Measurements from ENCODE around the gene PPP2R5E. TPM values are rescaled to one million over a fixed set of nuclear protein-coding genes. Genes with fewer than 3 reads are reported as not detected.

Gene PPP2R5E
- total and polyA plus RNA-seq, 10 of the 15 experiments (the other 5 are each of a cell fraction or from before 2014, with no cell fraction given), result 11.4 to 56.2 (median 22.7) TPM

DNA sequence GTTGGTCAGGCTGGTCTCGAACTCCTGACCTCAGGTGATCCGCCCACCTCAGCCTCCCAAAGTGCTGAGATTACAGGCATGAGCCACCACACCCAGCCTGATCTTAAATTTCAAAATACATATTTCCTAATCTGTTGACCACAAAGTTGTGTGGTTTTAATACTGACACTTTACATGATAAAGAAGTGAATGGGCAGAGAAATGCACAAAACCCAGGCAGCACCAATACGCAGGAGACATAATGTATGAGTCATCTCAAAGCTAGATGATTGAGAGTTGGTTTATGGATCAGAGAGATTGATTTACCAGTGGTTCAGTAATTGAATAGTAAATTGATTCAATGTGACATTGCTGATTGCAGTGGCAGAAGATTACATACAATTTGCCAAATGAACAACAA is 19.2 kb upstream of the PPP2R5E start:
- POLR2A ChIA-PET, result interaction anchor here (0.6 kb wide), 1 partner anchor 12 kb away, joined by 3 read pairs; no protein-coding TSS in a partner anchor
- RAD21 ChIA-PET (ENCODE audit: unreplicated experiment), result no interaction called here
- WGBS (ENCODE audit: insufficient coverage, insufficient replicate concordance, low lambda C conversion rate, missing lambda C conversion rate), result 41% methylated on average over 3 of the region's 3 CpGs

More for the DNA sequence above, 19.2 kb upstream of the PPP2R5E start:
- Histone ChIP-seq H3K36me3 (ENCODE audit: control insufficient read depth in 2 of 2, insufficient read depth in 2 of 2, low read length in 1 of 2) (no peaks in the 10 kb centered on the region), H3K27ac (ENCODE audit: control insufficient read depth, insufficient read depth) (no peak overlapping the region), H3K4me1 (ENCODE audit: control insufficient read depth, insufficient read depth, low read length) (no peaks in the 10 kb centered on the region), H2AFZ (ENCODE audit: control insufficient read depth, low read depth, low read length) (no peak overlapping the region), H3K79me2 (ENCODE audit: control insufficient read depth, insufficient read depth, low read length) (no peaks in the 10 kb centered on the region), H3K27me3 (replicated peaks in 1 of 2; ENCODE audit: control insufficient read depth in 2 of 2, insufficient read depth in 2 of 2, low read length in 1 of 2) (no peaks in the 10 kb centered on the region), H4K20me1 (ENCODE audit: control insufficient read depth, insufficient read depth) (no peaks in the 10 kb centered on the region), H3K4me3 (no peak overlapping the region), H3K9me3 (replicated peaks; ENCODE audit: control insufficient read depth, insufficient read depth, low read length) (no peaks in the 10 kb centered on the region; the same call in 2 of the 3 replicates), H3K4me2 (ENCODE audit: control insufficient read depth, insufficient read depth) (no peak overlapping the region), H3K9ac (ENCODE audit: control insufficient read depth, insufficient read depth, low read length) (no peak overlapping the region)
- ATAC-seq, result no peak
- no TSS peak for BruUV-seq (replicated peaks)
- no peak for TF ChIP-seq SPI1 (IDR thresholded peaks at IDR 0.05; ENCODE audit: borderline replicate concordance, insufficient read depth, low read depth, low read length)
- TF ChIP-seq ATF7 (IDR thresholded peaks at IDR 0.05; ENCODE audit: low read depth), result no peak
- no peak for TF ChIP-seq IKZF1 (conservative IDR thresholded peaks at IDR 0.05)
- TF ChIP-seq CBFB (IDR thresholded peaks at IDR 0.05; ENCODE audit: low read depth), result no peak
- TF ChIP-seq LARP7 (IDR thresholded peaks at IDR 0.05), result no peak
- TF ChIP-seq, protein P1, sequence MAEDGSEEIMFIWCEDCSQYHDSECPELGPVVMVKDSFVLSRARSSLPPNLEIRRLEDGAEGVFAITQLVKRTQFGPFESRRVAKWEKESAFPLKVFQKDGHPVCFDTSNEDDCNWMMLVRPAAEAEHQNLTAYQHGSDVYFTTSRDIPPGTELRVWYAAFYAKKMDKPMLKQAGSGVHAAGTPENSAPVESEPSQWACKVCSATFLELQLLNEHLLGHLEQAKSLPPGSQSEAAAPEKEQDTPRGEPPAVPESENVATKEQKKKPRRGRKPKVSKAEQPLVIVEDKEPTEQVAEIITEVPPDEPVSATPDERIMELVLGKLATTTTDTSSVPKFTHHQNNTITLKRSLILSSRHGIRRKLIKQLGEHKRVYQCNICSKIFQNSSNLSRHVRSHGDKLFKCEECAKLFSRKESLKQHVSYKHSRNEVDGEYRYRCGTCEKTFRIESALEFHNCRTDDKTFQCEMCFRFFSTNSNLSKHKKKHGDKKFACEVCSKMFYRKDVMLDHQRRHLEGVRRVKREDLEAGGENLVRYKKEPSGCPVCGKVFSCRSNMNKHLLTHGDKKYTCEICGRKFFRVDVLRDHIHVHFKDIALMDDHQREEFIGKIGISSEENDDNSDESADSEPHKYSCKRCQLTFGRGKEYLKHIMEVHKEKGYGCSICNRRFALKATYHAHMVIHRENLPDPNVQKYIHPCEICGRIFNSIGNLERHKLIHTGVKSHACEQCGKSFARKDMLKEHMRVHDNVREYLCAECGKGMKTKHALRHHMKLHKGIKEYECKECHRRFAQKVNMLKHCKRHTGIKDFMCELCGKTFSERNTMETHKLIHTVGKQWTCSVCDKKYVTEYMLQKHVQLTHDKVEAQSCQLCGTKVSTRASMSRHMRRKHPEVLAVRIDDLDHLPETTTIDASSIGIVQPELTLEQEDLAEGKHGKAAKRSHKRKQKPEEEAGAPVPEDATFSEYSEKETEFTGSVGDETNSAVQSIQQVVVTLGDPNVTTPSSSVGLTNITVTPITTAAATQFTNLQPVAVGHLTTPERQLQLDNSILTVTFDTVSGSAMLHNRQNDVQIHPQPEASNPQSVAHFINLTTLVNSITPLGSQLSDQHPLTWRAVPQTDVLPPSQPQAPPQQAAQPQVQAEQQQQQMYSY (CRISPR knock-in tag; IDR thresholded peaks at IDR 0.05), result no peak
- TF ChIP-seq TARDBP (IDR thresholded peaks at IDR 0.05; ENCODE audit: borderline replicate concordance), result no peak
- DNase-seq (ENCODE audit: low read depth, low spot score), result no peak
- ChIA-PET CTCF (interaction anchor here (1.3 to 2.2 kb wide), 2 partner anchors 19 to 26 kb away, joined by 3 to 5 read pairs; partner anchors contain the start of gene PPP2R5E), SMC1A (ENCODE audit: uncharacterized antibody, unreplicated experiment) (interaction anchor here (1.2 to 1.3 kb wide), 2 partner anchors 174 to 225 kb away, joined by 3 read pairs; no protein-coding TSS in a partner anchor)
- FAIRE-seq, result no peak
- in situ Hi-C loops (cut with MboI), result loop anchor here (25.0 kb wide), 1 partner anchor 1400 kb away; no protein-coding TSS in a partner anchor
- intact Hi-C loops (cut with micrococcal nuclease; ENCODE audit: unreplicated experiment), result no loop called here

Measured in GM12878 (cell line).